Body of pancreas (tissue), 4 donors: ENCODE data around the gene UQCRC1.

Source experiments
- CTCF ChIP-seq, 7 experiments: fragments of 450-650 bp in 4 of 7; fragments of 200-600 bp in 3 of 7; sonication (generic) in 3 of 7; IDR thresholded peaks; one replicate each; pipeline ENCODE4 v1.5.1; 2016 to 2019; ENCODE audit warnings: antibody characterized with exemption in 7 of 7
- POLR2A ChIP-seq, 3 donors: fragments of 450-650 bp; IDR thresholded peaks; one replicate each; pipeline ENCODE4 v1.6.1; 2016; ENCODE audit warnings: antibody characterized with exemption in 3 of 3, mild to moderate bottlenecking in 2 of 3

GRCh38 chr3:48639944-48640606, 30.6 kb upstream of the UQCRC1 start:
- no peak for TF ChIP-seq CTCF (IDR thresholded peaks at IDR 0.05)
- no peak for TF ChIP-seq POLR2A (IDR thresholded peaks at IDR 0.05)
